Bone marrow (tissue), 2 donors: ENCODE data around the gene OPALIN.

ENCODE experiments used
- DNase-seq, 2 donors: peaks; one replicate each; lab custom pipeline; 2025; lab: John Stamatoyannopoulos, UW

OPALIN gene

DNA sequence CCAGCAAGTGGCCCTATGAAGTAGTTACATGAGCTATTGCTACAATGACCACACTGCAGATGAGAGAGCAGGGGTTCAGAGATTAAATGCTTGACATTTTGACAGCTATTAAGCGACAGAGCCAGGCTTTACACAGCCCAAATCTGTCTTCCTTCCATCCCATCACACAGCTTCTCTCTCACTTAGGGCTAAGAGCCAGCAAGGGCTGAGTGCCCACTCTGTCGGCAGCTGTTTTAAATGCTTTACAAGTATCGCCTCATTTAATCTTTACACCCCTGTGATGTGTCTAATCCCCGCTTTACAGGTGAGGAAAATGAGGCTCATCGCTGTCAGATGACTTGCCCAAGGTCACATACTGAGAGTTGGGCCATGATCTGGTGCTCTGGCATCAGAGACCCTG lies 15.2 kb upstream of the OPALIN start:
- DNase-seq, result no peak

DNA sequence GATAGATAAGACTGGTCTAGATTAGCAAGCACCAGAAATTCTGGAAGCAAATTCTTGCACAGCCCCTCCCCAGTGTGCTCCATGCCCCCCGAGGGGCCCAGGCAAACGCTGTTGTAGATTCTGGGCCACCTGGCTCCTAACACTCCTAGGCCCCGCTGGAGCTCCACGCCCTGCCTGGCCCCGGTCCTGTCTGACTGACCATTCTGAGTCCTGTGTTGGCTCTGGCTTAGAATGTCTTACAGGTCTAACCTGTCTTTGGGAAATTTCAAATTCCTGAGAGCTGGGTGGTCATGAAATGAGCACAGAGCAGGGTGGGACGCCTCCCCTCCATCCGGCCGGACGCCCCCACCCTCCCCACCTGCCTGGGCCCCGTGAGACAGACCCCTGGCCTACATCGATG lies 12.6 kb upstream of the OPALIN start:
- no peak for DNase-seq

DNA sequence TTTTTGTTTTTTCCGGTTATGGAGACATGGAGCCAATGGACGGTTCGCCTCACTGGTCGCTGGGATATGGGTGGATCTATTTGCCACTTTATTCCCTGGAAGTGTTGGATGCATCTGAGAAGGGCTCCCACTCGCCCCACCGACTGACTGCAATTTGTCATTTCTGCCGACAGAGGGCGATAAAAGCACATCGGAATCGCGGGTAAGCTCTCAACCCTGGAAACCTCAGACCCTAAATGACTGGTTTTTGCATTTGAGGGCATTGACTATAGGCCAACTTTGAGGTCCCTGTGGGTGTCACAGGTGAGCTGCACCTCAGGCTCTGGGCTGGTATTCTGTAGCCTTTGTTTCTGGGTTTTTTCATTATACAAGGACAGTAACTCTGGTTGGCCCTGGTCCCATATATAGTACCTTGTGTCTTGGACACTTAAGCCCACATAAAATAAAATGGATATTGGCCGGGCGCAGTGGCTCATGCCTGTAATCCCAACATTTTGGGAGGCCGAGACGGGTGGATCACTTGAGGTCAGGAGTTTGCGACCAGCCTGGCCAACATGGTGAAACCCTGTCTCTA lies 11.9 kb upstream of the OPALIN start:
- peak in 1 of 2 donors; percentile 26 for DNase-seq

DNA sequence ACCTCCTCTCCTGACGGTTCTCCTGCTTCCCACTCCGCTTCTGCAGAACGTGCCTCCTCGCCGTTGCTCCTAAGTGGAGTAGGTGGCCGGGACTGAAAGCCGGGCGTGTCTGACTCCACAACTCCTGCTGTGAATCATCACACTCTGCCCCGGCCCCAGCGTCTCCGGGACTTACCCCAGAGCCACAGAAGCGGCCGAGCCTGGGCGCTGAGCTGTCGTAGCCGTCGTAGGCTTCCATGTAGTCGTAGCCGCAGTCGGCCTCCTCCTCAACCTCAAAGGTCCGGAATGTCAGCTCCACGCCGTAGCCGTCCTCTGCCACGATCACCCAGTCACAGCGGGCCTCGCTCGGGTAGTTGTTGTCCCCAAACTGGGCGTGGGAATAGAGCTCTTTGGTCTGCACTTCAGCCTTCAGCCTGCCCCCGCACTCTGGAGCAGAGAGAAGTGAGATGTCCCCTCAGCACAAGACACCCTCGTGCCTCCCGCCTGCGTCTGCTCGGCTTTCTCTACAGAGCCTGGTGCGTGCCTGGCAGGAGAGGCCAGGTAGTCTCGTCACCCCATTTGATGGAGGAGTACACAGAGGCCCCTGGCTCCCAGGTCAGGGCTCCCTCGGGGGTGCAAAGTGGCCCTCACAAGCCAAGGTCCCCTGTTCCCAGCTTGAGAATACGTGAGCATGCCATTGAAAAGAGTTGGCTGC lies 11.2 kb upstream of the OPALIN start:
- no peak for DNase-seq

DNA sequence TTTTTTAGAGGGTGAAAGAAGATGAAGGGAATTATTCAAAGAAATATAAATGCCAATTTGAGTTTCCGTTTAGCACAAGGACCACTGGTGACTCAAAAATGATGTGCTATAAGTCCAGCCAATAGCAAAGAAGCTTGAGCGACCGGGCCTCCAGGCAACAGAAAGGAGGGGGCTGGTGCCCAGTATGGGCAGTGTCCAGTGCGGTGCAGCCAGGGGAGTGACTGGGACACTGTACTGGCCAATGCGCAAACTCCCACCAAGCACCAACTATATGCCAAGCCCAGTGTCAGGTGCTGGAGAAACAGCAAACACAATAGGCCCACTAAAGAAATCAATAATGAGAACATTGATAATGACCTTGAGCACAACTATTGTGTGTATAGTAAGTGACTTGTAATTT lies 10.2 kb upstream of the OPALIN start:
- no peak for DNase-seq

DNA sequence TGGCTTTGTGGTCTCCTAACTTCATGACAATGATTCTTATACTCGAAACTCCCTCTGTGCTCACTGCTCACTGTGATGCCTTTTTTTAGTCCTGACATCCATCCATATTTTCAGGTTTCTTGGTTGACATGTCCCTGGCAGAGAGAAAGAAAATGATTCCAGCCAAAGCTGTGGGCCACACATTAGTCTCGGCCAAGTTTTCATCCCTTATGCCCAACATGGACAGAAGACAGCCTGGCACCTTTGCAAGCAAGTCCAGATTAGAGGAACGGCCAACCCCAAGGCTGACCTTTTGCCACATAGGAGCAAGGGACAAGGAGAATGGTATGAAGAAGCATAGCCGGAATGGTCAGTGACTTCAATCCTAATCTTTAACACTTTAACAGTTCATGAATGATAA lies 8.7 kb upstream of the OPALIN start:
- no peak for DNase-seq

DNA sequence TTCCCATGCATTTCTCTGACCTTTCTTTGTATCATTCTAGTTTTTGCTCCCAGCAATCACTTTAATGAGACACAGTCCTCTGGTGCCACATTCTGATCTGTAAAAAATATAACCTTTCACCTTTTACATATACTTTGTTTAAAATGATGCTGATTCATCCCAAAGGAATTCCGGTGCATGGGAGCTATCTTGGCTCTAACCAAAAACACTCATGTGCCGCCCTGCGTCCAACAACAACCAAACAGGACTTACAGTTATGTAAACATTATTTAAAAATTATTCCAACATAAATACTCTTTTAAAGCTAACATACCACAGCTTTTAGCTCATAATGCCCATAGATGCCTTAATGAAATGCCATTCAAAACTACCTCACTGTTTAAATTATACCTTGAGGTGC lies 7.7 kb upstream of the OPALIN start:
- no peak for DNase-seq

DNA sequence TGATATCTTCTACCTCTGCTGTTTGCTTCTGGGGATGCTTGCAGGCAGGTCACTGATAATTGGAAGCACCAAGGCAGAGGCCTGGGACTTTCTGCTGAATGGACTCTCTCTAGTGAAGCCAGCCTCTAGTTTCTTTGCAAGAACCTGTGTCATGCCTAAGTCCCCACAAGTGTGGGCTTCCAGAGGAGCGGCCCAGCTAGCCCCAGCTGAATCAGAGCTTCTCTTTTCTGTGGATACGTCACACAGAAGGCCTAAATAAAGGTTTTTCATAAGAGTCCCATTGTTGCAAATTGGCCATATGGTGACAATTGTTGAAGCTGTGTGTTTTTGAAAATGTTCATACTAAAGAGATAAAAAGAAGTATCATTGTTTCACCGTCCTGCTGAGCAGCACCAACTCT lies 6.8 kb upstream of the OPALIN start:
- DNase-seq, result no peak

DNA sequence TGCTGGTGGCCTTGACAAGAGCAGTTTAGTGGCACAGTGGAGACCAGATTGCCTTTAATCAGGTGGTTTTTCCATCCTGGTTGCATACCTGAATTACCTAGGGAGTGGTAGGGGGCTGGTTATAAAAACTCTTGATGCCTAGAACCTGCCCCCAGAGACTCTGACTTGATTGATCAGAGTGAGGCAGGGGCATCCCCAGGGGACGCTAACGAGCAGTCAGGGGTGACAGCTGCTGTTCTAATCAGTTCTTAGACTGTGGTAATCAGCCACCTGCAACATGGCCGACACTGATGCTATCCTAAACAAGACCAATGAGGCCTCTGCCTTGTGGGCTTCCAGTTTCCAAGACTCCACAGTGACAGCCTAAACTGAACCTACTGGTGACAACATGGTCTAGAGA lies 2.0 kb upstream of the OPALIN start:
- DNase-seq, result no peak

DNA sequence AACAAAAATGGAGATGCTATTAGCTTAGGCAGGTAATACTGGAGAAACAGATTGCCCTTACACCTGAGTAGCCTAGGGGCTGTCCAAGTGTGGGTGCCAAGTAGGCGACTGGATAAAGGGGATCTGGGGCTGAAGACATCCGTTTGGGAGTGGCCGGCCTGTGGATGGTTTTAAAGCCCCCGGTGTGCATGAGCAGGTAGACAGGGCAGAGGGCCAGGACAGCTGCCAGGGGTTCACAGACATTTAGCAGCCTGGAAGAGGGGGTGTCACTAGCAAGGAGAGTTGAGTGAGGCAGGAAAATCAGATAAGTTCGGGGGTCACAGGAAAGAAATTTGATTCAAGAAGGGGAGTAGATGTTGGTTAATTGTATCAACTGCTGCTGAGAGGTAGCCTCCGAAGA lies 1.5 kb upstream of the OPALIN start:
- DNase-seq, result no peak

DNA sequence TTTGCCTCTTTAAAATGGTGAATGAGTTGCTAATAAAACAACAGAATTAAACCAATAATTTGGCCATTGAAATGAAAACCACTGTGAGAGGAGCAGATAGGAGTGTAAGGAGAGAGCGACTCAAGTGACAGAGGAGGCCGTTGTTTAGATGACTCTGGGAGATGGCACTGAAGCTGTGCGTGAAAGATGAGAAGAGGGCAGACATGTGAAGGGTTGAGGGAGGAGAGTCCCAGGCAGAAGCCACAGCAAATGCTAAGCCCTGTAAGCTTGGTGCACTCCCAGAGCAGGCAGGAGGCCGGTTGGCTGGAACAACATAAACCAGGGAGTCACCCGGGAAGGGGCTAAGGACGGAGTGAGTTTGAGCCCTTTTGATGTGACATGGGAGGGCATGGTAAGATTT lies 814 bp upstream of the OPALIN start:
- no peak for DNase-seq

DNA sequence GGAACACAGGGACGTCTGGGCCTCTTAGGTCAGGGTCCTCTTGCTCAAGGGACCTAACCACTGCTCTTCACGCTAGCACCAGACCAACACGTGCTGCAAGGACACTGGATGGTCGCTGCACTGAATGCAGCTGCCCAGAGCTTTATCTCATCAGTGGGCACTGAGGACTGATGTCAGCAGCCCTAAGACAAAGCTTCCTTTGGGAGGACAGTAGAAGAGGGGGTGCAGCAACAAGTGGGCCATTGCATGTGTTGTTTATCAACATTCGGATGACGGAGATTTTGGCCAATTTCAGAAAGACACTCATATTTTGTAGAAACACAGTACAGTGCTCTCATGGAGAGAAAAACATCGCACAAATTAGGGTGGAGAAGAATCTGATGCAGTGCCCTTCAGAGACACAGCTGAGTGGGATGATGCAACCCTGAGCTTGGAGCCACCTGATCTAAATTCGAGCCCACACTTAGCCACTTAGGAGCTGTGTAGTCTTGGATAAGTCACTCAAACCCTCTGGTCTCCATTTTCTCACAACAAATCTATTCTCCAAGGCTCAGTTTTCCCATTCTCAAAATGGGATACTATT lies 1.7 kb downstream of the OPALIN start:
- DNase-seq, result no peak

DNA sequence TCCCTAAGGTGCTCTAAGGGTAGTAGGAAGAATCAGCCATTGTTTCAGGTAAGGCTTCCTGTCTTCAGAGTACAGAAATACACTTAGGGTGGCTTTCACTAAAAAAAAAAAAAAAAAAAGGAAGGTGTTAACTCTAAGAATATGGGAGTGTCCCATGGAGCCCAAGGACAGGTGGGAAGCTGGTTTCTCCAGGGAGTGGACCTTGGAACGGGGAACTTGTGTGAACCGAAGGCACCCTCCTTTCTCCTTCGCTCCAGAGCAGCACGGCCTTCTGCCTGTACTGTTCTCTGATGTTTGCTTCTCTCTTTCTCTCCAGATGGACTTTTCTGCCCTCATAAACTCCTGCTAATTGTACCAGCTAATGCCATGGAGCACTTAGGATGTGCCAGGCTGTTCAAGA lies 6.2 kb downstream of the OPALIN start:
- DNase-seq, result no peak

DNA sequence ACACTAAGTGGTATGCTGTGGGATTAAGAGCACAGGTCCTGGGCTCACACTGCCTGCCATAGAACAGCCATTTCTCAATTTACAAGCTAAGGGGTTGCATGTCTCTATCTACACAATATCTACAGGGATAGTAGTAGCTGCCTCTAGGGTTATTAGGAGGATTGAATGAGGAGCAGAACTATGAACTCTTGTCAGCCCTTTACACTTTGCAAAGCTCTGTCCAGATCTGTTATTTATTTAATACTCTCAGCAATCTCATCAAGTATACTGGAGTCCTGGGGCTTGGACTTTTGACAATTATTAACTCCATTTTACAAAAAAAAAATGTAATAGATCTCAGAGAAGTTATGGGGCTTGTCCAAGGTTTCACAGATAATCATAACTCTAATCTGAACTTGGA lies 6.8 kb downstream of the OPALIN start:
- DNase-seq, result no peak

DNA sequence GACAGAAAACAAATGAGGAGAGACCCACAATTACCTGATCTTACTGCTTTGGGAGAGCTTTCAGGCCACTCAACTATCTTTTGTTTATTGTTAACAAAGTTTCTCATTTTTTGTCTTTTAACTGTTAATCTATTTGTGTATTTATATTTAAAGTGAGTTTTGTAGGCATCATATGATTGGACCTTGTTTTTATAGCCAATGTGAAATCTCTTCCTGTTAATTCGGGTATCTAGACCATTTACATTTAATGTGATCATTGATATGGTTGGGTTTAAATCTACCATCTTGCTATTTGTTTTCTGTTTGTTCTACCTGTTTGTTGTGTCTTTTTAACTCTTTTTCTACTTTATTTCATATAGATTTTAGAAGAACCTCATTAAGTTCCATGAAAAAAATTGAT lies 12.5 kb downstream of the OPALIN start:
- no peak for DNase-seq

DNA sequence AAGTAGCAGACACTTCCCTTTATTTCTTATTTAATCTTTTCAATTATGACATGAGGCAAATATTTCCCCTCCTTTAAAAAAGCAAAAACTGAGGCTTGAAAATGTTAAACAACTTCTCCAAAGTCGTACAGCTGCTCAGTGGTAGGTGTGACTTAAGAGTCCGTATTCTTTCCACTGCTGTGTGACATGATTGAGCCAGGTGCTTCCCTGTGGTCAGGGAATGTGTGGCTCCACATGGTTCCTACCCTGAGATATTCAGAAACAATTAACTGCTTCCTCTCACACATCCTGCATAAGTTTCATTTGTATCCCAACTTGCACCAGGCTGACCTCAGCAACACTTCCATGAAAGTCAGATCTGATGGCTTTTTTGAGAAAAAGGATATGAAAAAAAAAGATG lies 13.6 kb downstream of the OPALIN start:
- DNase-seq, result peak in 1 of 2 donors; percentile 2

DNA sequence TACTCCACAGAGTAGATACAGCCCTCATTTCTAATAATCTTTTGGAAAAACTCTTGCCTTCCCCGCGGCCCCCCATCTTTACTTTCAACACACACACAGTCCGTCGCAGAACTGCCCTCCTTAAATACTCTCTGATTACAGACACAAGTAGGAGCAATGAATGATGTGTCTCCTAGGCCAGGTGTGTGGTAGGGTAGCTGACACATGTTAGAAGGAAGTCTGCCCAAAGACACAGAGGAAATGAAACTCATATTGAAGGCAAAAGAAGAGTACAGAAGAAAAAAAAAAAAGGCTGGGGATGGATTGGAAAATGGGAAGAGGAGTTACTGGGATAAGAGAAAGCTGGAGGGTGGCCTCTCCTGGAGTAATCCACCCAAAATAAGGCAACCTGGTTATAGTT lies 14.6 kb downstream of the OPALIN start:
- no peak for DNase-seq

DNA sequence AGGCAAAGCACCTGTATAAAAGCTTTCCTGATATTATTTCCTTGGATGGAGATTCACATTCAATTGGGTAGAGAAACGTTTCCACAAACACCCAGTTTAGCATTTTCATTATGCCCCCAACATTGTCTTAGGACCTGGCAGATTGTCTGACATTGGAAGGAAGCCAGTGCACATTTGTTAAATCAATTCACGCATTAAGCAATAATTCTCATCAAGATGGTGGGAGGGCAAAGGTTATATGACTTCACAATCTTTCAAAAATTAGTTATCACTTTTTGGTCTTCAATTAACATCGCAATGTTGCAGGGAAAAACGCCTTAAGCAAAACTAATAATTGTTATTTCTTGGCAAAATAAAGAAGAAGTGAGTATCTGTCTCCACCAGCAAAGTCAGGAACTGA lies 16.4 kb downstream of the OPALIN start:
- DNase-seq, result no peak

DNA sequence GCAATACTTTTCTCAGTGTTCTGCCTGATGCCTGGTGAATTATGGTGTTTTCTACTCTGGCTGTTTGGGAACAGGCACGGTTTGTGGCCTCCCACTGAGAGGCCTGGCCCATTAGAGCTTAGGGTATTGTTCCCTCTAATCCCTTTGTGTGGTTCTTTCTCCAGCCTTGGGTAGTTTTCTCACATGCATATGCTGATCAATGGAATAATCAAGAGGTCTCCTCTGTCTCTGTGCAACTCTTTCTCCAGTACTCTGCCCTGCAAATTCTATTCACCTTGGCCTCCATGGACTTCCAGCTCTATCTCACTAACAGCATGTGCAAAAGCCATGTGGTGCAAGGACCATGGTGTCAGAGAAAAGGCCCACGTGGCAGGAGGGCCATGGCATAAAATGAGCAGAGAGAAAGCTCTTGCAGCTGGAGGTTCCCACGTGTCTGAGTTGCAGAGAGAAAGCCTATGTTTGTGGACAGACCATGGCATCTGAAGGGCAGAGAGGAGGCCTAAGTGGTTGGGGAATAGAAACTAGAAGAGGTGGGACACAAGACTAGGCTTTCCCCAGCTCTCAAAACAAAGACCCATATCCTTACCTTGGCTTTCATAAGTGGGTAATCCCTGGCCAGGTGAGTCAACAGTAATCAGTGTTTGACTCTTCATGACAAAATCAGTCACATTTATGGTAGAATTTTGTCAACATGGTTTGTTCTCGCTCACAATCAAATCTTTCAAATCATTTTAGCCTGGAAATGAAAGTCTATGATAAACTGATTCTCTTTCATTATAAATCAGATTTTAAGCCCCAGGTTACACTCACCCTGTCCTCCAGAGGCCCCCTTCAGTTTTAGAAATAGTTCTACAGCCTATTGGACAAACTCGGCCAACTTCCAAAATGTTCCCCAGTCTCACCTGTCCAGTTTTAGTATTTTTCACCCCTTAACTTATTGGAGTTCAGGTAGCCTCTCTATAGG lies 17.3 kb downstream of the OPALIN start:
- DNase-seq, result no peak

DNA sequence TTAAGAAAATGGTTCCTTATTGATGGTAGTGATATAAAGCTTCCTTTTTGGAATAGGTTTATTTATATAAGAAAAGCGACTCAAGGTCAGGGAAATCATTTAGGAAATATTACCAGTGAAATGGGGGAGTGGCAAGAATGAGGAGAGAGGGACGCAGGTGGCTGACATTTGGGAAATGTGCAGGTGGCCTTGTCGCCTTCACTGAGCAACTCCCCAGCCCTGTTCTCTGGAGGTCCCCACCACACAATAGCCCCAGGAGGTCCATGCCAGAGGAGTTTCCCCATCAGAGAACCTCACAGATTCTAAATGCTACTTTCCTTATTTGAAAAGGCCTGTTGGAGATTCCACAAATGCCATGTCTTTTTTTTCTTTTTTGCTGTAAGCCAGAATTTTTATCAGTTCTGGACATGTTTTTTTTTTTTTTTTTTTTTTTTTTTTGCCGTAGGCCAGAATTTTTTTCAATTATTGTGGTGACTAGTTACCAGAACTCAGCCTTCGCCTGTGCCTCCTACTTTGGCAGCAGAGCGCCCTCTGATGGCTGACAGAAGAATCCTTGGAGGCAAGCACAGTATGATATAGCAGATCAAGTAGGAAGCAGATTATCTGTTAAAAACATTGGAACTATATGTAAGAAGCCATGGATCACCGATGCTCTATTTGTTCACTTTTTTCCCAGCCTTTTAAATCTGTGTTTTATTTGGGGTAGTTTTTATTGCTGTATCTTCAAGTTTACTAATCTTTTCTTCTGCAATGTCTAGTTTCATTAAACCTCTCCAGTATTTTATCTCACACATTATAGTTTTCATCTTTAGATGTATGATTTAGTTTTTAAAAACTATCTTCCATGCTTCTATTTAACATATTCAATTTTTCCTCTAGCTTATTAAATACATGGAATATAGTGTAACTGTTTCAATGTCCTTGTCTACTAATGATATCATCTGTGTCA lies 18.6 kb downstream of the OPALIN start:
- peak in 1 of 2 donors; percentile 65 for DNase-seq

DNA sequence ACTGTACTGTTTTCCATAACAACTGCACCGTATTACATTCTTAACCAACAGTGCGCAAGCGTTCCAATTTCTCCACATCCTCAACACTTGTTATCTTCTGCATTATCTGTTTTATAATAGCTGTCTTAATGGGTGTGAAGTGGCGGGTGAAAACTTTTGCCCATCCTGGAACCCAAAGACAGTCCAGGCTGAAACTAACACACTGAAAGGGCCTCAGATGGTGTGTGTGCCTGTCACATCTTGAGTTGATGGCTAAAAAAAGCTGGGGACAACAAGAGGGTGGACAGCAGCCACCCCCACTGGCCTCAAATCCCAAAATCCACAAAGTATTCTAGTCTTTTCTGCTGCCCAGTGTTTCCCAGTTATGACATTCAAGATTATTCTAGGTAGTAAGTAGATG lies 19.4 kb downstream of the OPALIN start:
- DNase-seq, result no peak
